ENCODE data around the gene EIF5.

DNA sequence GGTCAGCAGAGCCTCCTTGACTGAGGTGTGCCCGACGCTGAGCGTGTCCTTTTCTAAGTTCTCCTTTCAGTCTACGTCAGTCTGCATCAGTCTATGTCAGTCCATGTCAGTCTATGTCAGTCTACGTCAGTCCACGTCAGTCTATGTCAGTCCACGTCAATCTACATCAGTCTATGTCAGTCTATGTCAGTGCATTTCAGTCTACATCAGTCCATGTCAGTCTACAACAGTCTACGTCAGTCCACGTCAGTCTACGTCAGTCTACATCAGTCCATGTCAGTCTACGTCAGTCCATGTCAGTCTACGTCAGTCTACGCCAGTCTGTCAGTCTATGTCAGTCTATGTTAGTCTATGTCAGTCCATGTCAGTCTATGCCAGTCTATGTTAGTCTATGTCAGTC is 15.9 kb downstream of the EIF5 start:
- TF ChIP-seq POLR2A (IDR thresholded peaks at IDR 0.05) (no peak), POLR2AphosphoS5 (IDR thresholded peaks at IDR 0.05) (no peak)
- TF ChIP-seq, protein P1, sequence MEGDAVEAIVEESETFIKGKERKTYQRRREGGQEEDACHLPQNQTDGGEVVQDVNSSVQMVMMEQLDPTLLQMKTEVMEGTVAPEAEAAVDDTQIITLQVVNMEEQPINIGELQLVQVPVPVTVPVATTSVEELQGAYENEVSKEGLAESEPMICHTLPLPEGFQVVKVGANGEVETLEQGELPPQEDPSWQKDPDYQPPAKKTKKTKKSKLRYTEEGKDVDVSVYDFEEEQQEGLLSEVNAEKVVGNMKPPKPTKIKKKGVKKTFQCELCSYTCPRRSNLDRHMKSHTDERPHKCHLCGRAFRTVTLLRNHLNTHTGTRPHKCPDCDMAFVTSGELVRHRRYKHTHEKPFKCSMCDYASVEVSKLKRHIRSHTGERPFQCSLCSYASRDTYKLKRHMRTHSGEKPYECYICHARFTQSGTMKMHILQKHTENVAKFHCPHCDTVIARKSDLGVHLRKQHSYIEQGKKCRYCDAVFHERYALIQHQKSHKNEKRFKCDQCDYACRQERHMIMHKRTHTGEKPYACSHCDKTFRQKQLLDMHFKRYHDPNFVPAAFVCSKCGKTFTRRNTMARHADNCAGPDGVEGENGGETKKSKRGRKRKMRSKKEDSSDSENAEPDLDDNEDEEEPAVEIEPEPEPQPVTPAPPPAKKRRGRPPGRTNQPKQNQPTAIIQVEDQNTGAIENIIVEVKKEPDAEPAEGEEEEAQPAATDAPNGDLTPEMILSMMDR (IDR thresholded peaks at IDR 0.05) = no peak
